Neural cell (in vitro differentiated cells): Measurements from ENCODE around the gene CREB1.

Experiments used
- EP300 ChIP-seq: fragments of 450-650 bp; conservative IDR thresholded peaks from 2 replicates; pipeline ENCODE4 v1.6.1; 2014; ENCODE audit warnings: antibody characterized with exemption, mild to moderate bottlenecking, moderate library complexity; ENCODE audit not compliant: poor library complexity, severe bottlenecking
- TF ChIP-seq, protein P1 (sequence below): fragments of 450-650 bp; IDR thresholded peaks from 2 replicates; pipeline ENCODE4 v1.5.1; 2014; ENCODE audit warnings: antibody characterized with exemption, mild to moderate bottlenecking, moderate library complexity; ENCODE audit not compliant: poor library complexity, severe bottlenecking

DNA sequence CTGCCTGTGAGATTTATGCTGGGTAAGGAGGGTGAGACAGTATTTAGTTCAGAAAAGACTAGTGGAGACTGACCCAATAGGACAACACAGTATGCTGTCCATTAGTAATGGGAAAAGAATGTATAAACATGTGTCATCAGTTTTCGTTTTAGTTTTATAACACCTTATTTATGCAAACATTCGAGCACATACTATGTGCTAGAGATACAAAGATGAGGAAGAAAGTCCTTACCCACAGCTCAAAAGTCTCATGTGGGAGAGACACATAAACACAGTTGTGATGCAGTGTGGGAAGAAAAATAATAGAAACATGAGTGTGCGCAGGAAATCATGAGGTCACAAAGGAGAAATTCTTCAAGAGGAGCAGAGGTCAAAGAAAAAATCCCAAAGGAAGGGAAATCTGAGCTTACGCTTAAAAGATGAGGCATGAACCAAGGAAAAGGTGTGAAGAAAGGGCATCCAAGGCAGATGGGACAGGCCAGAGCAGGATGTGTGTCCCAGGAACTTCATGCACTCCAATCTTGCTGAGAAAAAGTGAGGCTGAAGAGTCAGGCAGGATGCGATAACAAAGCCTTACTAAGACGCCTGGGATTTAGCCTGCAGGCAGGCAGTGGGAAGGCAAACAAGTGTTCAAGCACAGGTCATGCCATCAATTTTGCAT lies 87.4 kb downstream of the CREB1 start:
- TF ChIP-seq, protein P1, sequence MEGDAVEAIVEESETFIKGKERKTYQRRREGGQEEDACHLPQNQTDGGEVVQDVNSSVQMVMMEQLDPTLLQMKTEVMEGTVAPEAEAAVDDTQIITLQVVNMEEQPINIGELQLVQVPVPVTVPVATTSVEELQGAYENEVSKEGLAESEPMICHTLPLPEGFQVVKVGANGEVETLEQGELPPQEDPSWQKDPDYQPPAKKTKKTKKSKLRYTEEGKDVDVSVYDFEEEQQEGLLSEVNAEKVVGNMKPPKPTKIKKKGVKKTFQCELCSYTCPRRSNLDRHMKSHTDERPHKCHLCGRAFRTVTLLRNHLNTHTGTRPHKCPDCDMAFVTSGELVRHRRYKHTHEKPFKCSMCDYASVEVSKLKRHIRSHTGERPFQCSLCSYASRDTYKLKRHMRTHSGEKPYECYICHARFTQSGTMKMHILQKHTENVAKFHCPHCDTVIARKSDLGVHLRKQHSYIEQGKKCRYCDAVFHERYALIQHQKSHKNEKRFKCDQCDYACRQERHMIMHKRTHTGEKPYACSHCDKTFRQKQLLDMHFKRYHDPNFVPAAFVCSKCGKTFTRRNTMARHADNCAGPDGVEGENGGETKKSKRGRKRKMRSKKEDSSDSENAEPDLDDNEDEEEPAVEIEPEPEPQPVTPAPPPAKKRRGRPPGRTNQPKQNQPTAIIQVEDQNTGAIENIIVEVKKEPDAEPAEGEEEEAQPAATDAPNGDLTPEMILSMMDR, result no peak
- TF ChIP-seq EP300, result no peak
